ENCODE measurements around the gene TTC34. TPM values are rescaled to one million over a fixed set of nuclear protein-coding genes. Genes with fewer than 3 reads are reported as not detected.

The TTC34 gene
- total RNA-seq, 1 experiment from 2014 or later, result 1.3 TPM

DNA sequence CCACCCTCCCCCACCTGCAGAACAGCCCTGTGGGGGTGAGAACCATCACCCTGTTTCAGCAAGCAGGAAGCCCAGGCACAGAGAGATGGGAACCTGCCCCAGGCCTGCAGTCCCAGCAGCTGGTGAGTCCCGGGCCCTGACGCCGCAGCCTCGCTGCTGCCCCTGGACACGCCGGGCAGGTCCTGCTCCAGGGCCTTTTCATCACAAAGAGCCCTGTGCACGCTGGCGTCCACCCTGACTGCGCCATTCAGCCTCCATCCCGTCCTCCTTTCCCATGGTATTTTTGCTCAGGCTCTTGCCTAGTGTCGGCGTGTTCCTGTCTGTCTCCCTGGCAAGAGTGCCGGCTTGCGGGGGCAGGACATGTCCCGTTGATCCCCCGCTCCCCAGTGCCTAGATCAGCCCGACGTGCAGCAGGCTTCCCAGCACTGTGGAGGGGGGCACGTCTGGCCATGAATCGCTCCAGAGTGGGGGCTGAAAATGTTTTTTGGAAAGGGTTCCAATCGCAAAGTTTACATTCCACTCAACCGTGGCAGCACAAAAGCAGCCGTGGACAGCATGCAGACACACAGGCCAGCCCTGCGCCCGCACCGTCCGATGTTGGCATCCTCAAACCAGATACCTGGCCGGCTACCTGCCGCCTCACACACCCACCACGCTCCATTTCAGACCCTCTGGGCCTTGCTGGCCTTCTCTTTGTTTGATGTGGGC is 6.3 kb upstream of the TTC34 start:
- Histone ChIP-seq H3K27ac (ENCODE audit: low read depth, low read length) (no peak overlapping the region), H3K9me2 (ENCODE audit: insufficient read depth) (no peaks in the 10 kb centered on the region), H3K4me1 (ENCODE audit: control insufficient read depth in 1 of 2, insufficient read depth in 2 of 2, low read length in 2 of 2) (no peaks in the 10 kb centered on the region), H3K79me2 (ENCODE audit: insufficient read depth, low read length) (no peaks in the 10 kb centered on the region), H3K4me3 (replicated peaks in 1 of 2; ENCODE audit: low read depth in 1 of 2, low read length in 2 of 2) (no peak overlapping the region), H3K27me3 (ENCODE audit: insufficient read depth, low read length) (no peaks in the 10 kb centered on the region), H4K20me1 (ENCODE audit: insufficient read depth) (no peaks in the 10 kb centered on the region), H3K9ac (ENCODE audit: low read length) (no peak overlapping the region), H3K4me2 (ENCODE audit: low read length) (no peak overlapping the region), H3K9me3 (ENCODE audit: control insufficient read depth in 1 of 2, insufficient read depth in 1 of 2, low read depth in 1 of 2, low read length in 2 of 2) (0 out of 4 replicates have a peak, but pooled peaks cover 0 to 3% of the 10 kb centered on the region in 2 experiments), H3K36me3 (ENCODE audit: control insufficient read depth in 1 of 2, insufficient read depth in 2 of 2, low read length in 2 of 2) (no peaks in the 10 kb centered on the region), H2AFZ (ENCODE audit: low read depth, low read length, poor library complexity, severe bottlenecking) (no peak overlapping the region)
- intact Hi-C loops (cut with micrococcal nuclease), result no loop called here
- DNase-seq (ENCODE audit: low read depth, low spot score) (no peak), ATAC-seq (no peak)
- RAD21 ChIA-PET (ENCODE audit: low non-redundant PET in 1 of 2, low total read pairs in 2 of 2, uncharacterized antibody in 2 of 2, unreplicated experiment in 2 of 2), result no interaction called here
- CTCF ChIA-PET, result no interaction called here
- BruUV-seq (replicated peaks), result no TSS peak
- TF ChIP-seq SIN3A (IDR thresholded peaks at IDR 0.05; ENCODE audit: low read depth), result no peak
- POLR2A ChIA-PET, result no interaction called here

DNA sequence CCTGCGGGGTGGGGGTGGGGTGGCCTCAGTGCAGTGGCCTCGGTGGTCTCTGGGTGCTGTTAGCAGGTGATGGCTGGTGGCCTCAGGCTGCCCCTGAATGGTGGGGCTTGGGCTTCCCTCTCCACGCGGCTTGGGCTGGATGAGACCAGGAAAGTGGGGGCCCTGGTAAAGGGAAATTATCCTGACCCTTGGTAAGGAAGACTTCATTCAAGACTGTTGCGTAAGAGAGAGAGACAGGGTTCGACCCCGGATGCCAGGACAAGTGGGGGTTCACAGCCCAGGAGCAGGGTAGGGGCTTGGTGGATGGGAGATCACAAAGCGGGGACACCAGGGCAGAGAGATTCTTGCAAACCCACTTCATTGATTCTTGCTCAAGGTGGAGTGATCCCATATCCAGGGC is 5.5 kb upstream of the TTC34 start:
- CTCF ChIA-PET, result no interaction called here
- H3K36me3 ChIP-seq (ENCODE audit: control insufficient read depth in 1 of 2, insufficient read depth in 2 of 2, low read length in 2 of 2), result no peaks in the 10 kb centered on the region
- no peak for DNase-seq (ENCODE audit: low read depth, low spot score)
- intact Hi-C loops (cut with micrococcal nuclease), result no loop called here
- H3K27ac ChIP-seq (ENCODE audit: low read depth, low read length), result no peak overlapping the region
- H3K27me3 ChIP-seq (ENCODE audit: insufficient read depth, low read length), result no peaks in the 10 kb centered on the region
- no TSS peak for BruUV-seq (replicated peaks)
- TF ChIP-seq FOSL1 (IDR thresholded peaks at IDR 0.05; ENCODE audit: low read depth) (no peak), ZFX (IDR thresholded peaks at IDR 0.05) (no peak), SIN3A (IDR thresholded peaks at IDR 0.05; ENCODE audit: low read depth) (no peak), POLR2A (IDR thresholded peaks at IDR 0.05; ENCODE audit: borderline replicate concordance, extremely low read depth, insufficient read depth, insufficient read length) (no peak), SP1 (IDR thresholded peaks at IDR 0.05; ENCODE audit: low read depth) (no peak), EZH2phosphoT487 (IDR thresholded peaks at IDR 0.05; ENCODE audit: borderline replicate concordance) (no peak), EGR1 (IDR thresholded peaks at IDR 0.05; ENCODE audit: low read depth) (no peak), ELF1 (IDR thresholded peaks at IDR 0.05; ENCODE audit: borderline replicate concordance, low read depth) (no peak)
- TF ChIP-seq, protein P1, sequence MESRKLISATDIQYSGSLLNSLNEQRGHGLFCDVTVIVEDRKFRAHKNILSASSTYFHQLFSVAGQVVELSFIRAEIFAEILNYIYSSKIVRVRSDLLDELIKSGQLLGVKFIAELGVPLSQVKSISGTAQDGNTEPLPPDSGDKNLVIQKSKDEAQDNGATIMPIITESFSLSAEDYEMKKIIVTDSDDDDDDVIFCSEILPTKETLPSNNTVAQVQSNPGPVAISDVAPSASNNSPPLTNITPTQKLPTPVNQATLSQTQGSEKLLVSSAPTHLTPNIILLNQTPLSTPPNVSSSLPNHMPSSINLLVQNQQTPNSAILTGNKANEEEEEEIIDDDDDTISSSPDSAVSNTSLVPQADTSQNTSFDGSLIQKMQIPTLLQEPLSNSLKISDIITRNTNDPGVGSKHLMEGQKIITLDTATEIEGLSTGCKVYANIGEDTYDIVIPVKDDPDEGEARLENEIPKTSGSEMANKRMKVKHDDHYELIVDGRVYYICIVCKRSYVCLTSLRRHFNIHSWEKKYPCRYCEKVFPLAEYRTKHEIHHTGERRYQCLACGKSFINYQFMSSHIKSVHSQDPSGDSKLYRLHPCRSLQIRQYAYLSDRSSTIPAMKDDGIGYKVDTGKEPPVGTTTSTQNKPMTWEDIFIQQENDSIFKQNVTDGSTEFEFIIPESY (IDR thresholded peaks at IDR 0.05; ENCODE audit: extremely low read depth, insufficient replicate concordance, low read length), result no peak
- no peaks in the 10 kb centered on the region for H3K79me2 ChIP-seq (ENCODE audit: insufficient read depth, low read length)
- ATAC-seq, result no peak
- H3K4me3 ChIP-seq (replicated peaks in 1 of 2; ENCODE audit: low read depth in 1 of 2, low read length in 2 of 2), result no peak overlapping the region
- POLR2A ChIA-PET, result no interaction called here
- no peak overlapping the region for H3K9ac ChIP-seq (ENCODE audit: low read length)
- RAD21 ChIA-PET (ENCODE audit: low non-redundant PET in 1 of 2, low total read pairs in 2 of 2, uncharacterized antibody in 2 of 2, unreplicated experiment in 2 of 2), result no interaction called here
- no peaks in the 10 kb centered on the region for H3K9me2 ChIP-seq (ENCODE audit: insufficient read depth)
- no peak overlapping the region for H3K4me2 ChIP-seq (ENCODE audit: low read length)
- no peaks in the 10 kb centered on the region for H4K20me1 ChIP-seq (ENCODE audit: insufficient read depth)
- H3K4me1 ChIP-seq (ENCODE audit: control insufficient read depth in 1 of 2, insufficient read depth in 2 of 2, low read length in 2 of 2), result no peaks in the 10 kb centered on the region
- no peaks in the 10 kb centered on the region for H3K9me3 ChIP-seq (ENCODE audit: control insufficient read depth in 1 of 2, insufficient read depth in 1 of 2, low read depth in 1 of 2, low read length in 2 of 2)
- no peak overlapping the region for H2AFZ ChIP-seq (ENCODE audit: low read depth, low read length, poor library complexity, severe bottlenecking)
